RWPE1 (cell line): Measurements from ENCODE around the gene SPOCK1.

ENCODE experiments used
- CTCF ChIA-PET: fragments of 350-600 bp; sonication (Branson Sonifier 250); formaldehyde crosslinking; extraction: SDS; loops from one replicate; lab custom pipeline; 2021; lab: Yijun Ruan, JAX
- POLR2A ChIA-PET: fragments of 400-600 bp; formaldehyde crosslinking; extraction: SDS; loops from one replicate; lab custom pipeline; 2020; ENCODE audit warnings: antibody characterized with exemption; ENCODE audit not compliant: low non-redundant PET; lab: Yijun Ruan, JAX
- DNase-seq: peaks from one replicate; pipeline ENCODE4 v3.0.0; 2012; ENCODE audit warnings: low spot score
- H3K27ac ChIP-seq: fragments of 450-650 bp; 2 replicates; pipeline ENCODE4 v1.5.1; 2017
- TF ChIP-seq, protein P1 (sequence below): fragments of 450-650 bp; conservative IDR thresholded peaks from 2 replicates; pipeline ENCODE4 v1.5.1; 2017; ENCODE audit warnings: low read depth, mild to moderate bottlenecking

SPOCK1 gene

GRCh38 chr5:137272831-137273230, 226.3 kb downstream of the SPOCK1 start:
- DNase-seq: no peak
- TF ChIP-seq, protein P1, sequence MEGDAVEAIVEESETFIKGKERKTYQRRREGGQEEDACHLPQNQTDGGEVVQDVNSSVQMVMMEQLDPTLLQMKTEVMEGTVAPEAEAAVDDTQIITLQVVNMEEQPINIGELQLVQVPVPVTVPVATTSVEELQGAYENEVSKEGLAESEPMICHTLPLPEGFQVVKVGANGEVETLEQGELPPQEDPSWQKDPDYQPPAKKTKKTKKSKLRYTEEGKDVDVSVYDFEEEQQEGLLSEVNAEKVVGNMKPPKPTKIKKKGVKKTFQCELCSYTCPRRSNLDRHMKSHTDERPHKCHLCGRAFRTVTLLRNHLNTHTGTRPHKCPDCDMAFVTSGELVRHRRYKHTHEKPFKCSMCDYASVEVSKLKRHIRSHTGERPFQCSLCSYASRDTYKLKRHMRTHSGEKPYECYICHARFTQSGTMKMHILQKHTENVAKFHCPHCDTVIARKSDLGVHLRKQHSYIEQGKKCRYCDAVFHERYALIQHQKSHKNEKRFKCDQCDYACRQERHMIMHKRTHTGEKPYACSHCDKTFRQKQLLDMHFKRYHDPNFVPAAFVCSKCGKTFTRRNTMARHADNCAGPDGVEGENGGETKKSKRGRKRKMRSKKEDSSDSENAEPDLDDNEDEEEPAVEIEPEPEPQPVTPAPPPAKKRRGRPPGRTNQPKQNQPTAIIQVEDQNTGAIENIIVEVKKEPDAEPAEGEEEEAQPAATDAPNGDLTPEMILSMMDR: no peak
- ChIA-PET CTCF (no interaction called here), POLR2A (no interaction called here)
- H3K27ac ChIP-seq: no peak overlapping the region

- TF ChIP-seq, protein P1: no peak
- no peak overlapping the region for H3K27ac ChIP-seq
- POLR2A ChIA-PET: no interaction called here
- CTCF ChIA-PET: no interaction called here
- no peak for DNase-seq
Measured at GRCh38 chr5:137269946-137270345, 229.2 kb downstream of the SPOCK1 start.

DNA sequence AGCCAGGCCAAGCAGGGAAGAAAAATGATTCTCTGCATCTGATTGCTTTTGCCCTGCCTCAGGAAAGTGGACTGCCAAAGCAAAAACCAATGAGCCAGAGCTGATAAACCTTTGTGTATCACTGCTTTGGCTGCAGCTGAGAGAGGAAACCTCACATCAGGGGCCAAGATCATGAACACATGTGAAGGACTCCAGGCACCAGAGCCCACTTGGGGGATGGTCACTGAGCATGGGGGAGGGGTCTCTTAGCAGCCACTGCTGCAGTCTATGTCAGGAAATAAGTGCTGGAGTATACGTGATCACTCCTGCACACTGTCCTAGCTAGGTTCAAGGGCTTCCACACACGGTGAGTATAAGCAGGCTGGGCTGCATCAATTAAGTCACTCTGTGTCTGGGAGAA, 229.9 kb downstream of the SPOCK1 start:
- CTCF ChIA-PET: no interaction called here
- no peak for DNase-seq
- H3K27ac ChIP-seq: no peak overlapping the region
- POLR2A ChIA-PET: no interaction called here
- TF ChIP-seq, protein P1: no peak

DNA sequence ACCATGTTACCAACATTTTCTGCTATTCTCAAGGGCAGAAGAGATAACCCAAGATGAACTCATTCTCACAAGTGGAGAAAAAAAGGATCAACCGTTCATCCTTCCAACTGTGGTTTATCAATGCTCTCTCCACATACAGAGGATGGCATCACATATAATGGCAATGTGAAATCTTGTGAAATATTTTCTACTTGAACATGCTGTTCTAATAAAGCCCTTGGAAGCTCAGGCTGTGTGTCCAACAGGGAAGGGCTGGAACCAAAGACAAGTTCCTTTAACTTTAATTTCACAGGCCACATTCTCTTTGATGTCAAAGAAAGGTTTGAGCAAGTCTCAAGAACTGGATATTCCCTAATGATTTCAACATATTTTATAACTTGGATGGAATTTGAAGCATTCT, 230.5 kb downstream of the SPOCK1 start:
- TF ChIP-seq, protein P1: no peak
- H3K27ac ChIP-seq: no peak overlapping the region
- DNase-seq: no peak
- ChIA-PET POLR2A (no interaction called here), CTCF (no interaction called here)

DNA sequence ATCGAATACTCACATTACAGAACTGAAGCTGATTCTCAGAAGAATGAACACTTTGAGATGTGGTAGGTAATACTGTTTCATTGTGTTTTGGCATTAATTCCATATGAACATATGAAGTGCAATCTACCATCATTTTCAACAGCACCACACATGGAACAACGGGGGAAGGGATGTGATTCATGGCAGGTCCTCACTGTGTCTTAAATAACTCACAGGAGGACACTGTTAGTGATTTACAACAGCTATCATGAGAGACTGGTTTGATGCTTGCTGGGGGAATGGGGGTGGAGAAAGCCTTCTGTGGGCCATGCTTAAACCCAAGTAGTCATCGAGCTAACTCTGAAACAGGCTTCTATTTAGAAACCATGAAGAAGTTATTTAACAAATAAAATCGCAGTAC, 232.9 kb downstream of the SPOCK1 start:
- POLR2A ChIA-PET: no interaction called here
- DNase-seq: no peak
- TF ChIP-seq, protein P1: no peak
- CTCF ChIA-PET: interaction anchor here (0.6 to 1.1 kb wide), 3 partner anchors 15 to 1017 kb away, joined by 3 read pairs; no protein-coding TSS in a partner anchor
- no peak overlapping the region for H3K27ac ChIP-seq

DNA sequence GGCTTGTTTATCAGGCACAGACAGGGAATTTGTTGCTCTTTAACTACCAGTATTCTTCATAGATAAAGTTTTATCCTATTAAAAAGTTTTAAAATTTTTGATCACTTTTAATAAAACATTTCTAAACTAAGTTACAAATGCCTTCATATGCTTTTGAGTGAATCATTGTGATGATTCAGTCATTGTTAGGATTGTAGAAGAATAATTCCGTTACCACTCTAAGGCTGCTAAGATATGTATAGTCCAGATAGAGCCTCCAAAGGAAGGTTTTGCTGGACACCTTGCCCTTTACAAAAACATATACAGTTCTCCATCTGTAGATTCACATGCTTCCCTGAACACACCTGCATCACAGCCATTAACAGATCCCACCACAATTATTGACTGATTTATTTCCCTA, 233.7 kb downstream of the SPOCK1 start:
- TF ChIP-seq, protein P1: no peak
- no peak overlapping the region for H3K27ac ChIP-seq
- POLR2A ChIA-PET: no interaction called here
- DNase-seq: no peak
- CTCF ChIA-PET: no interaction called here

- TF ChIP-seq, protein P1: no peak
- POLR2A ChIA-PET: no interaction called here
- no peak overlapping the region for H3K27ac ChIP-seq
- DNase-seq: no peak
- CTCF ChIA-PET: interaction anchor here (0.8 kb wide), 1 partner anchor 1062 kb away, joined by 5 read pairs; no protein-coding TSS in a partner anchor
Measured at GRCh38 chr5:137264573-137264972, 234.6 kb downstream of the SPOCK1 start.
